T-helper 17 cell (primary cell): ENCODE data around the gene IZUMO4. TPM values are rescaled to one million over a fixed set of nuclear protein-coding genes. Genes with fewer than 3 reads are reported as not detected.

Source experiments
- ATAC-seq: fragments of 150-1000 bp; cut with Tn5 transposase; 2 replicates; pipeline ENCODE4 v1.10.0; 2021; ENCODE audit warnings: mild to moderate bottlenecking, moderate library complexity
- DNase-seq, 3 donors: peaks; one replicate each; pipeline versions ENCODE4 v3.0.0 to v3.0.0-alpha.2; 2020 to 2021
- H3K9me3 ChIP-seq: one replicate; pipeline ENCODE4 v1.7.0; 2013; ENCODE audit warnings: low read length, mild to moderate bottlenecking; ENCODE audit not compliant: control insufficient read depth, poor library complexity, severe bottlenecking
- H3K27ac Mint-ChIP-seq: one replicate; pipeline ENCODE4 v1.8.0; 2022; ENCODE audit warnings: mild to moderate bottlenecking, moderate library complexity, mixed read lengths
- H3K27me3 Mint-ChIP-seq: one replicate; pipeline ENCODE4 v1.8.0; 2022; ENCODE audit warnings: mixed read lengths
- H3K36me3 Mint-ChIP-seq: one replicate; pipeline ENCODE4 v1.8.0; 2022; ENCODE audit warnings: low read depth, mixed read lengths
- H3K4me1 Mint-ChIP-seq: one replicate; pipeline ENCODE4 v1.8.0; 2022; ENCODE audit warnings: mild to moderate bottlenecking, mixed read lengths
- H3K4me3 Mint-ChIP-seq: one replicate; pipeline ENCODE4 v1.8.0; 2022; ENCODE audit warnings: mild to moderate bottlenecking, moderate library complexity, mixed read lengths
- total RNA-seq, 4 donors: library from RNA in 2 of 4; stranded (reverse) in 2 of 4; gene quantifications; one replicate each; pipeline ENCODE4 v1.2.3 and lab custom pipeline; 2022 to 2026

Gene IZUMO4
- total RNA-seq, 2 donors from 2014 or later, result 12.3 to 19.8 TPM

GRCh38 chr19:2053601-2054389 lies 42.9 kb upstream of the IZUMO4 start:
- Mint-ChIP-seq H3K27ac (no peak overlapping the region), H3K4me3 (peak overlapping the region; percentile 25), H3K27me3 (no peaks in the 10 kb centered on the region), H3K36me3 (peaks cover 2% of the 10 kb centered on the region), H3K4me1 (peaks cover 35% of the 10 kb centered on the region)
- ATAC-seq, result no peak
- no peak for DNase-seq
- no peaks in the 10 kb centered on the region for H3K9me3 ChIP-seq

DNA sequence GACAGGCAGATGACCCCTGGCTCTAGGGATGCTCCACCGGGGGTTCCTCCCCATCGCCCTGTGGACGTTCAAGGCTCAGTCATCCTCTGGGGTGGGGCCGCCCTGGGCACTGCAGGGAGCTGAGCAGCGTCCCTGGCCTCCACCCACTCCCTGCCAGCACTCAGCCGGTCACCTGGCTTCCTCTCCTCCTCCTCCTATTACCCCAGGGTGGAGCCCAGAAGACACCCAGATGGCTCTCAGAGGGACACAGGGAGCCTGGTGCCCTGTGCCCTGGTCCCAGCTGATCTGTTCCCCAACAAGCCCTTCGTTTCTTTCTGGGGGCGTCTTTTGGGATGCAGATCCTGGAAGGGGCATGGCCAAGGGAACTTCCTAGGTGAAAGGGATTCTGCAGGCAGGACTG lies 42.0 kb upstream of the IZUMO4 start:
- Mint-ChIP-seq H3K27me3 (no peaks in the 10 kb centered on the region), H3K27ac (peak overlapping the region; percentile 79), H3K36me3 (peaks cover 2% of the 10 kb centered on the region), H3K4me3 (peak overlapping the region; percentile 67), H3K4me1 (peaks cover 33% of the 10 kb centered on the region)
- DNase-seq, result no peak
- no peaks in the 10 kb centered on the region for H3K9me3 ChIP-seq
- no peak for ATAC-seq

DNA sequence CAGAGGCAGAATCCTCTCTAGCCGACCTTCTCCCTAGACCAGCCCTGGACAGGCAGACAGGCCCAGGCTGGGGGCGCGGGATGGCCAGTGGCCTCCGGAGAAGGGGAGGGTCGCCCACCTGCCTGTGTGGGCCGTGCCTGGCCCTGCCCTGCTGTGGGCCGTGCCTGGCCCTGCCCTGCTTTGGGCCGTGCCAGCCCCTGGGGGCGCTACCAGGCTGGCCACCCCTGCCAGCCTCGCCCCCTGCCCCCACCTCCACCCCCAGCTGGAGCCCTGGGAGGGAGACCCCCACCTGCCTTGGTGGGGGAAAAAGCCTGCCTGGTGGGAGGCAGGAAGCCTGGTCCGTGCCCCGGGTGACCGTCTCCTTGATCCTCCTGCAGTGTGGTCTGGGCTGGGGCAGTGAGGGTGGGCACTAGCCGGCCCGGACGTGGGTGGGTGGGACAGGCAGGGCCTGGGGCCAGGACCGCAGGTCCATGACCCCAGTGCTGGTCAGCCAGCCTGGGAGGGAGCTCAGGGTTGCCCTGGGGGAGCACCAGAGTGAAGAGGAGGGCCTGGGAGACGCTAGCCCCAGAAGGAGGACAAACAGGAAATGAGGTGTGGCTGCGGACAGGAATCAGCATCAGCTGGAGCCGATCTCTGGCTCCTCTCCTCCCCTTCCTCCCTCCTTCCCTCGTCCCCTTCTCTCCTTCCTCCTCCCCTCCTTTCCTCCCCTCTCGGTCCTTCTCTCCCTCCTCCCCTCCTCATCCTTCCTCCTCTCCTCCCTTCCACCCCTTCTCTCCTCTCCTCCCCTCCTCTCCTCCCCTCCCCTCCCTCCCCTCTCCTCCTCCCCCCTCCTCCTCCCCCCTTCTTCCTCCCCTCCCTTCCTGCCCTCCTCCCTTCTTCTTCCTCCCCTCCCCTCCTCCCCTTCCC lies 40.5 kb upstream of the IZUMO4 start:
- Mint-ChIP-seq H3K36me3 (peaks cover under 1% of the 10 kb centered on the region), H3K4me1 (peaks cover 39% of the 10 kb centered on the region), H3K27ac (peak overlapping the region; percentile 79), H3K4me3 (peak overlapping the region; percentile 73), H3K27me3 (no peaks in the 10 kb centered on the region)
- H3K9me3 ChIP-seq, result no peaks in the 10 kb centered on the region
- ATAC-seq, result no peak
- DNase-seq, result no peak

- H3K27ac Mint-ChIP-seq, result peak overlapping the region; percentile 79
- H3K4me1 Mint-ChIP-seq, result peaks cover 35% of the 10 kb centered on the region
- no peak for DNase-seq
- H3K9me3 ChIP-seq, result no peaks in the 10 kb centered on the region
- H3K36me3 Mint-ChIP-seq, result no peaks in the 10 kb centered on the region
- H3K4me3 Mint-ChIP-seq, result peak overlapping the region; percentile 73
- no peaks in the 10 kb centered on the region for H3K27me3 Mint-ChIP-seq
- ATAC-seq, result no peak
Measured at GRCh38 chr19:2056837-2057192, 39.9 kb upstream of the IZUMO4 start.

DNA sequence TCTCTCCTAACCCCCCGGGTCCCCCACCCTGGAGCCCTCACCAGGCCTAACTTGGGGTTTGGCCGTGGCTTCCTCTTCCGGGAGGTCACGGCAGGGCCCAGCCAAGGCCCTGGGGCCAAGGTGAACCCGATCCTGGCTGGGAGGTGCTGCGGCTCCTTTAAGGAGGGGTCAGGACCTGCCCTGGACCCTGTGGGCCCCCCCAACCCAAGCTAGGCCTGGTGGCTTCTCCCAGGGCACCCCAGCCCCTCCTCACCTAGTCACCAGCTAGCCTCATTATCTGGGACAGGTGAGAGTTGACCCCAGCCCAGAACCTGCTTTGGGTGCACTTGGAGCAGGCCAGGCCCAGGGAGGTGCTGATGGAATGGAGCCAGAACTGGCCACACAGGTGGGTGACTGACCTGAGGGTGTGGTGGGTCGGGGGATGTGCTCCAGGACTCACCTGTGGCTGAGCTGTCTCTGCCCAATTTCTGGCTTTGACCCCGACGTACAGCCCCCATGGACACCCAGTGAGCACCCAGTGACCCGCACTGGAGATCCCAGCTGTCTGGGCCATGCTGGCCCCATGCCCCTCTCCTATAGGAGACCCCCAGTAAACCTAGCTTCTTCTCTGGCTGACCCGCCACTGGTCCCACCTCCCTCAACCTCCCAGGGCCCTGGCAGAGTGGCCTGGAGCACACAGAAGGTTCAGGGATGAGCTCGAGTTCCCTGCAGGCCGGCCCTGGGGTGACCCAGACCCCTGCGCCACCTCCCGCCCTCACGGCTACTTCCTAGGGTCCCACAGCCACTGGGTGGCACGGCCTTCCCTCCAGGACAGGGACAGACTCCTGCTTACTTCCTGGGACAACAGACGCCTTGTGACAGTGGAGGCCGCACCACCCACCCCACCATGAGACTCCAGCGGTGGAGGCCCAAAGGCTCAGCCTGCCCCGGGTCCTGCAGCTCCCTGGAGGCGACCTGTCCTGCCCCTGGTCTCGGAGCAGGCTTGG lies 38.9 kb upstream of the IZUMO4 start:
- Mint-ChIP-seq H3K4me1 (peaks cover 37% of the 10 kb centered on the region), H3K27ac (peak overlapping the region; percentile 79), H3K36me3 (no peaks in the 10 kb centered on the region), H3K27me3 (no peaks in the 10 kb centered on the region), H3K4me3 (peak overlapping the region; percentile 66)
- ATAC-seq (no peak), DNase-seq (no peak)
- no peaks in the 10 kb centered on the region for H3K9me3 ChIP-seq

DNA sequence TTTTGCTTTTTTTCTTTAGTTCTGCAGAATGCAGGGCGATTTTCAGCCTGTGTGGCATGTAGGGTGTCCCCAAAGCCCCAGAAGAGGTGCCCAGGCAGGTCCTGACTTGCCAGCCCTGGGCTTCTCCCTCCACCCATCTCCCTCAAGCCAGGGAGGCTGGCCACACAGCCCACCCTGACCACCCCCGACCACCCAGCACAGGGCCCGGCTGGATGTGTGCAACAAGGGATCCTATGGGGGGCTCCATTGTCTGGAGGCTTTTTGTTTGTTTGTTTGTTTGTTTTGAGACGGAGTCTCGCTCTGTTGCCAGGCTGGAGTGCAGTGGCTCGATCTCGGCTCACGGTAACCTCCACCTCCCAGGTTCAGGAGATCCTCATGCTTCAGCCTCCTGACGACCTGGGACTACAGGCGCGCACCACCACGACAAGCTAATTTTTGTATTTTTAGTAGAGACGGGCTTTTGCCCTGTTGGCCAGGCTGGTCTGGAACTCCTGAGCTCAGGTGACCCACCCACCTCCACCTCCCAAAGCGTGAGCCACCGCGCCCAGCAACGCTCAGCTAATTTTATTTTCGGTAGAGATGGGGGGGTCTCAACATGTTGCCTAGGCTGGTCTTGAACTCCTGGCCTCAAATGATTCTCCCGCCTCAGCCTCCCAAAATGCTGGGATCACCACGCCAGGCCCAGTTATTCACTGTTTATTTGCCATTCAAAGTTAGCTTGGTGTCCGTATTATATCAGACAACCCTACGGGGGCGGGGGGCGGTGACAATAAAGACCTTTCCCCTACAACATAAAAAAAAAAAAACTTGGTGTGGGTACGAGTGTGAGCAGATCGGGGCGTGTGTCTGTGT lies 37.9 kb upstream of the IZUMO4 start:
- no peaks in the 10 kb centered on the region for H3K9me3 ChIP-seq
- H3K27me3 Mint-ChIP-seq, result no peaks in the 10 kb centered on the region
- H3K4me3 Mint-ChIP-seq, result peak overlapping the region; percentile 66
- H3K27ac Mint-ChIP-seq, result peak overlapping the region; percentile 79
- ATAC-seq (no peak), DNase-seq (no peak)
- H3K4me1 Mint-ChIP-seq, result peaks cover 35% of the 10 kb centered on the region
- H3K36me3 Mint-ChIP-seq, result no peaks in the 10 kb centered on the region

- H3K9me3 ChIP-seq, result no peaks in the 10 kb centered on the region
- DNase-seq (no peak), ATAC-seq (no peak)
- H3K4me1 Mint-ChIP-seq, result peaks cover 35% of the 10 kb centered on the region
- H3K27me3 Mint-ChIP-seq, result no peaks in the 10 kb centered on the region
- no peaks in the 10 kb centered on the region for H3K36me3 Mint-ChIP-seq
- peak overlapping the region; percentile 91 for H3K4me3 Mint-ChIP-seq
- peak overlapping the region; percentile 99 for H3K27ac Mint-ChIP-seq
Measured at GRCh38 chr19:2059422-2060201, 37.1 kb upstream of the IZUMO4 start.

GRCh38 chr19:2060884-2061494 lies 35.7 kb upstream of the IZUMO4 start:
- peak overlapping the region; percentile 99 for H3K27ac Mint-ChIP-seq
- no peaks in the 10 kb centered on the region for H3K27me3 Mint-ChIP-seq
- no peaks in the 10 kb centered on the region for H3K9me3 ChIP-seq
- ATAC-seq (peak; percentile 64), DNase-seq (no peak)
- H3K36me3 Mint-ChIP-seq, result no peaks in the 10 kb centered on the region
- H3K4me3 Mint-ChIP-seq, result peak overlapping the region; percentile 91
- H3K4me1 Mint-ChIP-seq, result peaks cover 29% of the 10 kb centered on the region

DNA sequence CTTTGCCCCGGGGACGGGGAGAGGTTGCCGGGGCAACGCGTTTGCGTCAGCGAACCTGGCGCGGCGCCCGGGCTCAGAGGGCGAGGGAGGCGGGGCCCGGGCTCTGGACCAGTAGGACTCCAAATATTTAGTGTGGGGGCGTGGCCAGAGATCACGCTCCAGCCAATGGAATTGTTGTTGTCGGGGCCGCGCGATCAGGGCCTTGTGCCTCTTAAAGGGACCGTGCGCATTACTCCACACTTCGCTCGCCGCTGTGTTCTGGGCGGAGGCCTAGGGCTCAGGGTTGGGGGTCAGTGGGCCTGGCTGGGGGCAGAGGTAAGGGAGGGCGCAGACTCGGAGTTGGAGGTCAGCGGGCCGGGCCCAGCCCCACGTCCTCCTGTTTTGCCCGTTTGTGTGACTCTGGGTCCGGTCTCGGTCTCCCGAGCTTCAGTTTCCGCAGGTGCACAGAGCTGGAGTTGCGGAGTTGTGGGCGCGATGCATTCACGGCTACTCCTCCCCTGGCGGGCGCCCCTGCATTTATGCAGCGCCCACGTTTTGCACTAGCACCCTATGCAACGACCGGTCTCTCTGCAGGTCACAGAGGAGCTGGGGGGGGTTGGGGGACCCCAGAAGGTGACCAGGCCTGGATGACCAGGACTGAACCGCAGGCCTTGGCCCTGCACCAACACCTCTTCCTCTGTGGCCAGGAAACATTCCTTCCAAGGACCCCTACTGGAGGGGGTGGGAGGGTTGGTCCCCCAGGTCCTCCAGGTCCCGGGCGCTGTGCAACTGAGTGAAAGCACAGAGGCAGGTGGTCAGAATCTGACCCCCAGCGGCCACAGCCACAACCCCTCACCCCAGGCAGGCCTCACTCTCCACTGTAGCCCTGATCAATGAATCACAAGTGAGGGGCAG lies 35.0 kb upstream of the IZUMO4 start:
- no peaks in the 10 kb centered on the region for H3K9me3 ChIP-seq
- Mint-ChIP-seq H3K4me1 (peaks cover 26% of the 10 kb centered on the region), H3K4me3 (peak overlapping the region; percentile 91), H3K27ac (peak overlapping the region; percentile 80), H3K27me3 (no peaks in the 10 kb centered on the region), H3K36me3 (no peaks in the 10 kb centered on the region)
- peak; percentile 92 for ATAC-seq
- DNase-seq, result peak; percentile 100

DNA sequence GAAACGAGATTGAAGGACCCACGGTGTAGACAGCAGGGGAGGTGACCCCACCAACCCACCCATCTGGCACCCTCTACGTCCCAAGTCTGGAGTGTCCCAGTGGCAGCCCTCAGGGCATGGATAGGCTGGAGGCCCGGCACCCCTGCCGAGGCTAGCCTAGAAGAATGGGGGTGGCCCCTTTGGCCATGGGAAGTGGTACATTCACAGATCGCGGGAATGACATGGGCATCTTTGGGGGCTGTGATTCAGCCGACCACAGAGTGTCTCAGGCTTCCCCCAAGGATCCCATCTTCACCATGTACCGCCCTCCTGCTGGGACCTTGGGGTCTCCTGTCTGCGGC lies 34.4 kb upstream of the IZUMO4 start:
- no peaks in the 10 kb centered on the region for H3K27me3 Mint-ChIP-seq
- no peaks in the 10 kb centered on the region for H3K9me3 ChIP-seq
- ATAC-seq (no peak), DNase-seq (no peak)
- peaks cover 24% of the 10 kb centered on the region for H3K4me1 Mint-ChIP-seq
- H3K27ac Mint-ChIP-seq, result peak overlapping the region; percentile 80
- no peaks in the 10 kb centered on the region for H3K36me3 Mint-ChIP-seq
- peak overlapping the region; percentile 91 for H3K4me3 Mint-ChIP-seq
